GM10266 (cell line): ENCODE measurements around the gene ATP12A.

ENCODE experiments used
- DNase-seq: peaks from one replicate; pipeline ENCODE4 v3.0.0; 2012; ENCODE audit errors: extremely low spot score
- TF ChIP-seq, protein P1 (sequence below): IDR thresholded peaks from 2 replicates; pipeline ENCODE4 v1.5.1; 2012; ENCODE audit warnings: mild to moderate bottlenecking, low read depth; ENCODE audit not compliant: control insufficient read depth, insufficient read depth; ENCODE audit errors: missing control alignments

ATP12A gene

DNA sequence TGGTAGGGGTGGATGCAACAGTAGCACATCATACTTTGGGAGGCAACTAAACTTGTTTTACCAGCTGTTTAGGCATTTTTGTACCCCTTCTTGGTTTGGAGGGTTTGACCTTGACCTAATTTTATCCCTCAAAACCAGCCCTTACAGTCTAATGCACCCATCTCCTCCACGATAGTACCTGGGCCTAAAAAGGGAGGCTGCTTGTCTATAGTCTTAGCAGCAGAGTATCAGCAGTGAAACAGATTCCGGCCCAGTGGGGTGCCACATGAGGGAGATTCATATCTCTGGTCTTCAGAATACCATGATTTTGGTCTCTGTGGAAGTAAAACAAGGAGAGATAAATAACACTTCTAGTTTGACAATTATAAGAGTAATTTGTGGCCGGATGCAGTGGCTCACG, 39.5 kb upstream of the ATP12A start:
- no peak for DNase-seq

DNA sequence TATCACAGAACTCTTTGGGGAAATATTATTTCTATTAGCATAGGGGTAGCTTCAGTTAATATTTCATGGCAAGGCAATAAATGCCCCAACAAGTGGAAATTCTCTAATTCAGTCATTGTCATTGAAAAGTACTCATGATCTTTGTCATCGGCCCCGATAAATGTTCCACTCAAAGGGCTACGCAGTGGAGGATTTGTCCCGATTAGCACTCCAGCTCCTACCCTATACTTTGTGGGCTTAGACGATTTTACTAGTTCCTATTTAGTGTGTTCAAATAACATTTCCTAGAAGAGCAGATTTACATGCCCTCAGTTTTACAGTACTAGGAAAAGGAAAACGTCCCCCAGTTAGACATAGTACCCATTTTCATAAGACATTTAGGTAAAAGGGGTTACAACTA, 38.0 kb upstream of the ATP12A start:
- no peak for DNase-seq
- TF ChIP-seq, protein P1, sequence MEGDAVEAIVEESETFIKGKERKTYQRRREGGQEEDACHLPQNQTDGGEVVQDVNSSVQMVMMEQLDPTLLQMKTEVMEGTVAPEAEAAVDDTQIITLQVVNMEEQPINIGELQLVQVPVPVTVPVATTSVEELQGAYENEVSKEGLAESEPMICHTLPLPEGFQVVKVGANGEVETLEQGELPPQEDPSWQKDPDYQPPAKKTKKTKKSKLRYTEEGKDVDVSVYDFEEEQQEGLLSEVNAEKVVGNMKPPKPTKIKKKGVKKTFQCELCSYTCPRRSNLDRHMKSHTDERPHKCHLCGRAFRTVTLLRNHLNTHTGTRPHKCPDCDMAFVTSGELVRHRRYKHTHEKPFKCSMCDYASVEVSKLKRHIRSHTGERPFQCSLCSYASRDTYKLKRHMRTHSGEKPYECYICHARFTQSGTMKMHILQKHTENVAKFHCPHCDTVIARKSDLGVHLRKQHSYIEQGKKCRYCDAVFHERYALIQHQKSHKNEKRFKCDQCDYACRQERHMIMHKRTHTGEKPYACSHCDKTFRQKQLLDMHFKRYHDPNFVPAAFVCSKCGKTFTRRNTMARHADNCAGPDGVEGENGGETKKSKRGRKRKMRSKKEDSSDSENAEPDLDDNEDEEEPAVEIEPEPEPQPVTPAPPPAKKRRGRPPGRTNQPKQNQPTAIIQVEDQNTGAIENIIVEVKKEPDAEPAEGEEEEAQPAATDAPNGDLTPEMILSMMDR: no peak

More for the DNA sequence above, 39.5 kb upstream of the ATP12A start:
- TF ChIP-seq, protein P1: no peak

GRCh38 chr13:24644036-24644435, 36.2 kb upstream of the ATP12A start:
- DNase-seq: no peak
- TF ChIP-seq, protein P1: no peak

GRCh38 chr13:24648271-24648670, 31.9 kb upstream of the ATP12A start:
- TF ChIP-seq, protein P1: no peak
- no peak for DNase-seq

DNA sequence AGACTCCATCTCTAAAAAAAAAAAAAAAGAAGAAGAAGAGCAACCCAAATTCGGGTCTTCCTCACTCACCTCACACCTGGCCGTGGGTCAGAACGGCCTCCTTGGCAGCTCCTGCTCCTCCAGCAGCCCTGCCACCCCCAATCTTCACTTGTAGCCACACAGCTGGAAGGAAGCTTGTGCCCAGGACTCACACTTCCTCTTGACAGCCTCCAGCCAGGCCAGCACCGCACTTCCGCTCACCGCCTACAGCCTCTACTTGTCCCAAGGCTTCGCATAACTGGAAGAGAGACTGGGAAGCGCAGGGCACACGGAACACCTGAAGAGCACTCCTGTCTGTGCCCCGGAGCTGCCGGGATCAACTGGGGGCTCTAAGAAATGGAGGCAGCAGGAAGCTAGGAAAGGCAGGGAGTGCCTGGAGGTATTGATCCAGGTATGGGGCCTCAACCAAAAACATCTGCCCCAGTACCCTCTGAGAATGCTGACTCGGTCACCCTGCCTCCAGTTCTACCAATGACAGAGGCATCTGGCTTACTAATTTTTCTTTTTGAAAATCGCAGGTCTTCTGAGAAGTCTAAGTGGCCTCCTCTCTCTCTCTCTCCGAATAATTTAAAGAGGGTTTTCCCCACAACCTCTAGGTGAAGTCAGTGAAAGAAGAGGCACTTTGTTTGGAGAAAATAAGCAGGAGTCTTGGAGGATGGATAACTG, 31.1 kb upstream of the ATP12A start:
- no peak for DNase-seq
- TF ChIP-seq, protein P1: no peak

GRCh38 chr13:24649688-24650043, 30.5 kb upstream of the ATP12A start:
- TF ChIP-seq, protein P1: no peak
- DNase-seq: no peak

GRCh38 chr13:24650161-24650560, 30.0 kb upstream of the ATP12A start:
- TF ChIP-seq, protein P1: no peak
- DNase-seq: no peak
